A549 (cell line): ENCODE measurements around the gene PTGES3L.

ENCODE experiments used
- CTCF ChIP-seq: fragments of >200 bp; sonication (Bioruptor Twin); formaldehyde crosslinking; IDR thresholded peaks from 3 replicates; pipeline ENCODE4 v1.5.1; 2016
- RAD21 ChIP-seq, 2 experiments: fragments of >200 bp in 1 of 2; sonication (Bioruptor Twin) in 1 of 2; formaldehyde crosslinking in 1 of 2; IDR thresholded peaks in 1 of 2; conservative IDR thresholded peaks in 1 of 2; 2 replicates in 1 of 2; 3 replicates in 1 of 2; pipeline ENCODE4 v1.6.1; 2012 to 2018; ENCODE audit warnings: inconsistent platforms in 1 of 2
- RCOR1 ChIP-seq: fragments of 150-350 bp; IDR thresholded peaks from 2 replicates; pipeline ENCODE4 v1.6.1; 2014; ENCODE audit warnings: antibody characterized with exemption, low read length, low read depth

- TF ChIP-seq RAD21 (conservative IDR thresholded peaks at IDR 0.05 in 1 of 2, IDR thresholded peaks at IDR 0.05 in 1 of 2) (peak; percentile 82 to 84), RCOR1 (no peak), CTCF (peak; percentile 74)
Measured at GRCh38 chr17:42928714-42929496, 51.0 kb downstream of the PTGES3L start.
